ENCODE data around the gene FRMD8.

DNA sequence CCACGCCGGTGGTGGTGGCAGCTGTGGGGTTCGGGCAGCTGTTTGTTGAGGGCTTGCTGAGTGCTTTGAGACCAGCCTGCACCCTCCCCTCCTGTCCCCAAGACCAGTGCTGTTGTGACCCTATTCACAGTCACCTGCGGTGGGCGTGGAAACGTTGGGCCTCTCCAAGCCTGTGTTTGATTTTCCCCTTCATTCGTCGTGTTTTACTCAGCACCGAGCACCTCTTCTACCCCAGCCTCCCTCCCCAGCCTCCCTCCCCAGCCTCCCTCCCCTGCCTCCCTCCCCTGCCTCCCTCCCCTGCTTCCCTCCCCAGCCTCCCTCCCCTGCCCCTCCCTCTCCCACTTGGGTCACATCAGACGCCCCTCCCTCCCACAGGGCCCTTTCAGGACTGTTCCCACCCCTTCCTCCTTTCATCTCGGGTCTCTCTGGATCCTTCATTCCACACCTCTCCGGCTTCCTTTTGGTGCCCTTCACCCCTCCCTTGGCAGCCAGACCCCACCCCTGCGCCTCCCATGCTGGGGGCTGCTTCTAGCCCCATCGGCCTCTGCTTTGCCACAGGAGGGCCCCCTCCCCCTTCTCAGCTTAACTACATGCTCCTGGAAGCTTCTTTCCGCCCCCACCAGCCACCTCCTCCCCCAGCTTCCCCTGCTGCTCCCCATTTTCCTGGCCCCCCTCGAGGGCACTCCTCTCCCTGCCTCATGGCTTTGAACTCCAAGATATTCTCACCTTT is 14.8 kb downstream of the FRMD8 start:
- TF ChIP-seq POLR2A (IDR thresholded peaks at IDR 0.05) = no peak
- TF ChIP-seq, protein P1, sequence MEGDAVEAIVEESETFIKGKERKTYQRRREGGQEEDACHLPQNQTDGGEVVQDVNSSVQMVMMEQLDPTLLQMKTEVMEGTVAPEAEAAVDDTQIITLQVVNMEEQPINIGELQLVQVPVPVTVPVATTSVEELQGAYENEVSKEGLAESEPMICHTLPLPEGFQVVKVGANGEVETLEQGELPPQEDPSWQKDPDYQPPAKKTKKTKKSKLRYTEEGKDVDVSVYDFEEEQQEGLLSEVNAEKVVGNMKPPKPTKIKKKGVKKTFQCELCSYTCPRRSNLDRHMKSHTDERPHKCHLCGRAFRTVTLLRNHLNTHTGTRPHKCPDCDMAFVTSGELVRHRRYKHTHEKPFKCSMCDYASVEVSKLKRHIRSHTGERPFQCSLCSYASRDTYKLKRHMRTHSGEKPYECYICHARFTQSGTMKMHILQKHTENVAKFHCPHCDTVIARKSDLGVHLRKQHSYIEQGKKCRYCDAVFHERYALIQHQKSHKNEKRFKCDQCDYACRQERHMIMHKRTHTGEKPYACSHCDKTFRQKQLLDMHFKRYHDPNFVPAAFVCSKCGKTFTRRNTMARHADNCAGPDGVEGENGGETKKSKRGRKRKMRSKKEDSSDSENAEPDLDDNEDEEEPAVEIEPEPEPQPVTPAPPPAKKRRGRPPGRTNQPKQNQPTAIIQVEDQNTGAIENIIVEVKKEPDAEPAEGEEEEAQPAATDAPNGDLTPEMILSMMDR (IDR thresholded peaks at IDR 0.05 in 4 of 5, conservative IDR thresholded peaks at IDR 0.05 in 1 of 5) = no peak

All from gastrocnemius medialis (tissue), 4 donors.